Trophoblast cell (in vitro differentiated cells and primary cell): ENCODE results near the gene CCR2.

Source experiments
- DNase-seq, 2 donors: peaks; one replicate each; pipeline ENCODE4 v3.0.0-alpha.2; 2016
- H2AFZ ChIP-seq: 2 replicates; pipeline ENCODE4 v1.6.1; 2013; ENCODE audit warnings: low read length, moderate library complexity, mild to moderate bottlenecking; ENCODE audit not compliant: insufficient read depth, poor library complexity
- H2AK5ac ChIP-seq: 2 replicates; pipeline ENCODE4 v1.6.1; 2013; ENCODE audit warnings: mild to moderate bottlenecking, low read length
- H2BK120ac ChIP-seq: 2 replicates; pipeline ENCODE4 v1.6.1; 2013; ENCODE audit warnings: low read length, mild to moderate bottlenecking, moderate library complexity; ENCODE audit not compliant: insufficient read depth, poor library complexity
- H2BK12ac ChIP-seq: 2 replicates; pipeline ENCODE4 v1.6.1; 2013; ENCODE audit warnings: mild to moderate bottlenecking, low read length, moderate library complexity
- H2BK5ac ChIP-seq: 2 replicates; pipeline ENCODE4 v1.6.1; 2013; ENCODE audit warnings: low read length, low read depth, moderate library complexity, mild to moderate bottlenecking; ENCODE audit not compliant: poor library complexity
- H3K14ac ChIP-seq: 2 replicates; pipeline ENCODE4 v1.6.1; 2013; ENCODE audit warnings: mild to moderate bottlenecking, low read length
- H3K18ac ChIP-seq: 2 replicates; pipeline ENCODE4 v1.6.1; 2013; ENCODE audit warnings: mild to moderate bottlenecking, low read length
- H3K23ac ChIP-seq: 2 replicates; pipeline ENCODE4 v1.6.1; 2013; ENCODE audit warnings: low read length
- H3K27ac ChIP-seq: 2 replicates; pipeline ENCODE4 v1.5.1; 2013; ENCODE audit warnings: low read depth, mild to moderate bottlenecking, inconsistent platforms, low read length, moderate library complexity
- H3K27me3 ChIP-seq: 2 replicates; pipeline ENCODE4 v1.6.1; 2013; ENCODE audit warnings: inconsistent platforms, mild to moderate bottlenecking, low read length, moderate library complexity; ENCODE audit not compliant: insufficient read depth
- H3K36me3 ChIP-seq, 2 experiments: 1 replicate in 1 of 2; 2 replicates in 1 of 2; pipeline ENCODE4 v1.6.1; 2013; ENCODE audit warnings: low read length in 2 of 2, mild to moderate bottlenecking in 2 of 2, moderate library complexity in 1 of 2; ENCODE audit not compliant: insufficient read depth in 2 of 2, control insufficient read depth in 1 of 2
- H3K4ac ChIP-seq: 2 replicates; pipeline ENCODE4 v1.6.1; 2013; ENCODE audit warnings: low read depth, mild to moderate bottlenecking, low read length, moderate library complexity
- H3K4me1 ChIP-seq, 2 experiments: 1 replicate in 1 of 2; 2 replicates in 1 of 2; pipeline ENCODE4 v1.6.1; 2013; ENCODE audit warnings: low read length in 2 of 2, mild to moderate bottlenecking in 2 of 2, moderate library complexity in 1 of 2; ENCODE audit not compliant: insufficient read depth in 2 of 2, control insufficient read depth in 1 of 2
- H3K4me2 ChIP-seq: 2 replicates; pipeline ENCODE4 v1.6.1; 2013; ENCODE audit warnings: inconsistent platforms, mild to moderate bottlenecking, low read length, moderate library complexity
- H3K4me3 ChIP-seq: 2 replicates; pipeline ENCODE4 v1.5.1; 2013; ENCODE audit warnings: mild to moderate bottlenecking, low read depth, low read length, inconsistent platforms
- H3K79me1 ChIP-seq: one replicate; pipeline ENCODE4 v1.6.1; 2013; ENCODE audit warnings: low read length
- H3K79me2 ChIP-seq: 2 replicates; pipeline ENCODE4 v1.6.1; 2013; ENCODE audit warnings: low read length, mild to moderate bottlenecking; ENCODE audit not compliant: control insufficient read depth, insufficient read depth, poor library complexity
- H3K9ac ChIP-seq: 2 replicates; pipeline ENCODE4 v1.6.1; 2013; ENCODE audit warnings: mild to moderate bottlenecking, low read length
- H3K9me3 ChIP-seq: 2 replicates; pipeline ENCODE4 v1.6.1; 2013; ENCODE audit warnings: low read depth, mild to moderate bottlenecking, control low read depth, inconsistent platforms, low read length; ENCODE audit not compliant: insufficient read depth
- H4K12ac ChIP-seq: 2 replicates; pipeline ENCODE4 v1.6.1; 2013; ENCODE audit warnings: low read depth, mild to moderate bottlenecking, low read length, moderate library complexity
- H4K8ac ChIP-seq: 2 replicates; pipeline ENCODE4 v1.6.1; 2013; ENCODE audit warnings: low read depth, mild to moderate bottlenecking, low read length, moderate library complexity
- H4K91ac ChIP-seq: one replicate; pipeline ENCODE4 v1.6.1; 2013; ENCODE audit warnings: low read depth, mild to moderate bottlenecking, low read length, moderate library complexity
- WGBS: extraction: QIAGEN DNeasy Blood & Tissue Kit; methylation state at CpG from one replicate; pipeline ENCODE4 v1.1.7; 2013; ENCODE audit warnings: missing lambda C conversion rate; ENCODE audit not compliant: insufficient read length, insufficient coverage; ENCODE audit errors: extremely low coverage; 5-methylcytosine and 5-hydroxymethylcytosine counted together

CCR2 gene

GRCh38 chr3:46399557-46399956 lies 45.6 kb downstream of the CCR2 start:
- no peak overlapping the region for H3K4me3 ChIP-seq
- H3K4me2 ChIP-seq = no peak overlapping the region
- peaks cover 3% of the 10 kb centered on the region for H3K79me1 ChIP-seq
- no peaks in the 10 kb centered on the region for H3K79me2 ChIP-seq
- no peak for DNase-seq
- H4K91ac ChIP-seq = no peak overlapping the region
- H4K12ac ChIP-seq = no peak overlapping the region
- no peak overlapping the region for H2BK120ac ChIP-seq
- no peak overlapping the region for H3K9ac ChIP-seq
- H3K9me3 ChIP-seq = no peaks in the 10 kb centered on the region
- H3K4me1 ChIP-seq = peaks cover 14 to 15% of the 10 kb centered on the region in 2 experiments
- no peak overlapping the region for H3K4ac ChIP-seq
- 100% methylated on average over 1 of the region's 2 CpGs for WGBS
- H3K27ac ChIP-seq = no peak overlapping the region
- H2AFZ ChIP-seq = no peak overlapping the region
- H4K8ac ChIP-seq = no peak overlapping the region
- H3K23ac ChIP-seq = no peak overlapping the region
- H3K18ac ChIP-seq = no peak overlapping the region
- H2BK5ac ChIP-seq = no peak overlapping the region
- H2BK12ac ChIP-seq = no peak overlapping the region
- H2AK5ac ChIP-seq = no peak overlapping the region
- H3K27me3 ChIP-seq = no peaks in the 10 kb centered on the region
- no peak overlapping the region for H3K14ac ChIP-seq
- H3K36me3 ChIP-seq = no peaks in the 10 kb centered on the region

GRCh38 chr3:46400000-46400734 lies 46.3 kb downstream of the CCR2 start:
- H2BK5ac ChIP-seq = no peak overlapping the region
- H2AK5ac ChIP-seq = no peak overlapping the region
- no peak overlapping the region for H3K4me2 ChIP-seq
- H3K23ac ChIP-seq = no peak overlapping the region
- H4K91ac ChIP-seq = no peak overlapping the region
- H3K79me1 ChIP-seq = peaks cover 3% of the 10 kb centered on the region
- H3K36me3 ChIP-seq = no peaks in the 10 kb centered on the region
- no peak overlapping the region for H3K4me3 ChIP-seq
- H2AFZ ChIP-seq = no peak overlapping the region
- no peaks in the 10 kb centered on the region for H3K27me3 ChIP-seq
- no peak overlapping the region for H3K14ac ChIP-seq
- no peak overlapping the region for H3K4ac ChIP-seq
- H3K18ac ChIP-seq = no peak overlapping the region
- no peak overlapping the region for H4K12ac ChIP-seq
- H2BK120ac ChIP-seq = peak overlapping the region; percentile 17
- no peak overlapping the region for H4K8ac ChIP-seq
- no peak overlapping the region for H2BK12ac ChIP-seq
- WGBS = no CpG with 5 or more reads among the region's 8 CpGs
- H3K9ac ChIP-seq = no peak overlapping the region
- H3K79me2 ChIP-seq = no peaks in the 10 kb centered on the region
- no peaks in the 10 kb centered on the region for H3K9me3 ChIP-seq
- H3K27ac ChIP-seq = no peak overlapping the region
- no peak for DNase-seq
- peaks cover 9 to 11% of the 10 kb centered on the region in 2 experiments for H3K4me1 ChIP-seq

- Histone ChIP-seq H3K4ac (no peak overlapping the region), H3K14ac (no peak overlapping the region), H2AK5ac (no peak overlapping the region), H3K27ac (no peak overlapping the region), H3K9me3 (no peaks in the 10 kb centered on the region), H3K4me1 (peaks cover 3 to 4% of the 10 kb centered on the region in 2 experiments), H2BK5ac (no peak overlapping the region), H3K27me3 (no peaks in the 10 kb centered on the region), H3K23ac (no peak overlapping the region), H2BK12ac (no peak overlapping the region), H3K4me2 (no peak overlapping the region), H3K18ac (no peak overlapping the region), H4K91ac (no peak overlapping the region), H3K79me1 (no peaks in the 10 kb centered on the region), H4K8ac (no peak overlapping the region), H3K36me3 (no peaks in the 10 kb centered on the region), H3K9ac (no peak overlapping the region), H4K12ac (no peak overlapping the region), H2BK120ac (no peak overlapping the region), H3K79me2 (no peaks in the 10 kb centered on the region), H2AFZ (no peak overlapping the region), H3K4me3 (no peak overlapping the region)
- no CpG with 5 or more reads among the region's 5 CpGs for WGBS
- no peak for DNase-seq
Observed at GRCh38 chr3:46400846-46401245, 46.9 kb downstream of the CCR2 start.

- Histone ChIP-seq H2BK12ac (no peak overlapping the region), H2BK120ac (no peak overlapping the region), H3K4ac (no peak overlapping the region), H3K79me1 (no peaks in the 10 kb centered on the region), H3K4me3 (no peak overlapping the region), H3K23ac (no peak overlapping the region), H4K91ac (no peak overlapping the region), H2BK5ac (no peak overlapping the region), H3K27me3 (no peaks in the 10 kb centered on the region), H3K14ac (no peak overlapping the region), H3K18ac (no peak overlapping the region), H3K9me3 (no peaks in the 10 kb centered on the region), H2AFZ (no peak overlapping the region), H3K79me2 (no peaks in the 10 kb centered on the region), H4K8ac (no peak overlapping the region), H3K4me1 (peaks cover under 1 to 1% of the 10 kb centered on the region in 2 experiments), H3K36me3 (no peaks in the 10 kb centered on the region), H3K4me2 (no peak overlapping the region), H3K9ac (no peak overlapping the region), H2AK5ac (no peak overlapping the region), H3K27ac (no peak overlapping the region), H4K12ac (no peak overlapping the region)
- no CpG with 5 or more reads among the region's 2 CpGs for WGBS
- DNase-seq = no peak
Observed at GRCh38 chr3:46401579-46401978, 47.7 kb downstream of the CCR2 start.
